ENCODE measurements around the gene LRRC70. TPM values are rescaled to one million over a fixed set of nuclear protein-coding genes. Genes with fewer than 3 reads are reported as not detected.
"Not testable (repeated sequence)": the region's sequence is repeated elsewhere in the genome, so short reads cannot be mapped to it uniquely, and the experiment has no call there.

Gene LRRC70
- total and polyA plus RNA-seq, 2 donors from 2014 or later, result 3.6 to 4.9 TPM

GRCh38 chr5:62623271-62623670 is 44.7 kb downstream of the LRRC70 start:
- DNase-seq, result no peak
- H3K9ac ChIP-seq (ENCODE audit: low read length in 3 of 3), result no peak overlapping the region
- H3K27ac ChIP-seq (ENCODE audit: low read depth in 2 of 2, low read length in 2 of 2), result no peak overlapping the region
- intact Hi-C loops (cut with DNase I), result no loop called here
- H3K4me3 ChIP-seq (ENCODE audit: low read length in 3 of 3), result no peak overlapping the region
- H3K4me1 ChIP-seq (ENCODE audit: control insufficient read depth in 2 of 3, insufficient read depth in 2 of 3, low read depth in 1 of 3, low read length in 3 of 3), result no peaks in the 10 kb centered on the region
- H3K9me3 ChIP-seq (ENCODE audit: control insufficient read depth in 2 of 3, insufficient read depth in 1 of 3, low read length in 3 of 3), result no peaks in the 10 kb centered on the region
- FAIRE-seq, result no peak
- peaks cover 0 to 3% (median 0%) of the 10 kb centered on the region in 3 donors for H3K36me3 ChIP-seq (ENCODE audit: control insufficient read depth in 2 of 3, insufficient read depth in 3 of 3, low read length in 3 of 3)
- H3K27me3 ChIP-seq (ENCODE audit: control insufficient read depth, insufficient read depth, low read length), result no peaks in the 10 kb centered on the region
- TF ChIP-seq CTCF (IDR thresholded peaks at IDR 0.05; ENCODE audit: borderline replicate concordance, extremely low read depth, insufficient read depth), result no peak

GRCh38 chr5:62624436-62624835 is 45.8 kb downstream of the LRRC70 start:
- H3K4me1 ChIP-seq (ENCODE audit: control insufficient read depth in 2 of 3, insufficient read depth in 2 of 3, low read depth in 1 of 3, low read length in 3 of 3); FAIRE-seq; H3K4me3 ChIP-seq (ENCODE audit: low read length in 3 of 3); H3K9ac ChIP-seq (ENCODE audit: low read length in 3 of 3); DNase-seq; H3K27ac ChIP-seq (ENCODE audit: low read depth in 2 of 2, low read length in 2 of 2); H3K36me3 ChIP-seq (ENCODE audit: control insufficient read depth in 2 of 3, insufficient read depth in 3 of 3, low read length in 3 of 3); intact Hi-C loops (cut with DNase I); H3K27me3 ChIP-seq (ENCODE audit: control insufficient read depth, insufficient read depth, low read length); H3K9me3 ChIP-seq (ENCODE audit: control insufficient read depth in 2 of 3, insufficient read depth in 1 of 3, low read length in 3 of 3): not testable (repeated sequence)

DNA sequence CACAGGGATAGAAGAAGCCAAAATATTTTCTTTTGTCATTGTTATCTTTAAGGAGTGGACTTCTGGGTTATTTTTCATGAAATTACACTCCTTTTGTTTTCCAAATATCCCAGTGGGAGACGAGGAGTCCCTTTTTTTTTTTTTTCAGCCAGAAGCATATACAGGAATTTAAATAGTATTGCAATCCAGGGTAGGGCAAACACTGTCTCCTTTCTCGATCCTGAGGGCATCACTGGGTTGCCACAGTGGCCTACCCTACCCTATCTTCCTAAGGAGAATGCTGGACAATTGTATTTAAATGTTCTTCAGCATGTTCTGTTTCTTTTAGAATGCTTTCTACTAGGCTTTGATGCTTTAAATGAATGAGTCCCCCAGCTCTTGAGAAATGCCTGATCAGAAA is 47.9 kb downstream of the LRRC70 start:
- no peak for TF ChIP-seq CTCF (IDR thresholded peaks at IDR 0.05; ENCODE audit: borderline replicate concordance, extremely low read depth, insufficient read depth)
- Histone ChIP-seq H3K36me3 (ENCODE audit: control insufficient read depth in 2 of 3, insufficient read depth in 3 of 3, low read length in 3 of 3) (peaks cover 0 to 3% (median 0%) of the 10 kb centered on the region in 3 donors), H3K4me1 (ENCODE audit: control insufficient read depth in 2 of 3, insufficient read depth in 2 of 3, low read depth in 1 of 3, low read length in 3 of 3) (no peaks in the 10 kb centered on the region), H3K27me3 (ENCODE audit: control insufficient read depth, insufficient read depth, low read length) (no peaks in the 10 kb centered on the region), H3K4me3 (ENCODE audit: low read length in 3 of 3) (no peak overlapping the region), H3K9ac (ENCODE audit: low read length in 3 of 3) (no peak overlapping the region), H3K27ac (ENCODE audit: low read depth in 2 of 2, low read length in 2 of 2) (no peak overlapping the region), H3K9me3 (ENCODE audit: control insufficient read depth in 2 of 3, insufficient read depth in 1 of 3, low read length in 3 of 3) (no peaks in the 10 kb centered on the region)
- intact Hi-C loops (cut with DNase I), result no loop called here
- FAIRE-seq, result no peak
- DNase-seq, result no peak

- H3K4me1 ChIP-seq (ENCODE audit: control insufficient read depth in 2 of 3, insufficient read depth in 2 of 3, low read depth in 1 of 3, low read length in 3 of 3), result no peaks in the 10 kb centered on the region
- H3K9me3 ChIP-seq (ENCODE audit: control insufficient read depth in 2 of 3, insufficient read depth in 1 of 3, low read length in 3 of 3), result no peaks in the 10 kb centered on the region
- no peak overlapping the region for H3K9ac ChIP-seq (ENCODE audit: low read length in 3 of 3)
- intact Hi-C loops (cut with DNase I), result no loop called here
- peaks cover 0 to 3% (median 0%) of the 10 kb centered on the region in 3 donors for H3K36me3 ChIP-seq (ENCODE audit: control insufficient read depth in 2 of 3, insufficient read depth in 3 of 3, low read length in 3 of 3)
- TF ChIP-seq CTCF (IDR thresholded peaks at IDR 0.05; ENCODE audit: borderline replicate concordance, extremely low read depth, insufficient read depth), result no peak
- no peaks in the 10 kb centered on the region for H3K27me3 ChIP-seq (ENCODE audit: control insufficient read depth, insufficient read depth, low read length)
- H3K27ac ChIP-seq (ENCODE audit: low read depth in 2 of 2, low read length in 2 of 2), result no peak overlapping the region
- FAIRE-seq (no peak), DNase-seq (no peak)
- H3K4me3 ChIP-seq (ENCODE audit: low read length in 3 of 3), result no peak overlapping the region
Measured at GRCh38 chr5:62627121-62627520, 48.5 kb downstream of the LRRC70 start.
